Right kidney (tissue), 1 donor: Measurements from ENCODE around the gene NPIPB2.

Experiments used
- DNase-seq: peaks from one replicate; pipeline ENCODE4 v3.0.0-alpha.2; 2016

NPIPB2 gene

DNA sequence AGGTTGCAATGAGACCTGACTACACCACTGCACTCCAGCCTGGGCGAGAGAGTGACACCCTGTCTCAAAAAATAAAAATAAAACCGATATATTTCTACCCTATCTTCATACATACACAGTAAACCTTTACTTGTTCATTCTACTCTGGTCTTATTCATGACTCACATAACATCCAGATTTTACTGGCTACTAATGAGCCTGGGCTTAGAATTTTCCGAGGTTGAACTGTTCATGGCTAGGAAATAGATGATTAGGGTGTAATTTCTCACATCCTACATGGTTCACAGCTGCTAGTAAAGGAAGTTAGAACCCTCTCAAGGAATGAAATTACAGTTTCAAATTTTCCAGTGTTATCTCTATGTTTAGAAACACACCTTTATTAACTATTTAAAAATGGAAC is 40.8 kb downstream of the NPIPB2 start:
- DNase-seq, result no peak

DNA sequence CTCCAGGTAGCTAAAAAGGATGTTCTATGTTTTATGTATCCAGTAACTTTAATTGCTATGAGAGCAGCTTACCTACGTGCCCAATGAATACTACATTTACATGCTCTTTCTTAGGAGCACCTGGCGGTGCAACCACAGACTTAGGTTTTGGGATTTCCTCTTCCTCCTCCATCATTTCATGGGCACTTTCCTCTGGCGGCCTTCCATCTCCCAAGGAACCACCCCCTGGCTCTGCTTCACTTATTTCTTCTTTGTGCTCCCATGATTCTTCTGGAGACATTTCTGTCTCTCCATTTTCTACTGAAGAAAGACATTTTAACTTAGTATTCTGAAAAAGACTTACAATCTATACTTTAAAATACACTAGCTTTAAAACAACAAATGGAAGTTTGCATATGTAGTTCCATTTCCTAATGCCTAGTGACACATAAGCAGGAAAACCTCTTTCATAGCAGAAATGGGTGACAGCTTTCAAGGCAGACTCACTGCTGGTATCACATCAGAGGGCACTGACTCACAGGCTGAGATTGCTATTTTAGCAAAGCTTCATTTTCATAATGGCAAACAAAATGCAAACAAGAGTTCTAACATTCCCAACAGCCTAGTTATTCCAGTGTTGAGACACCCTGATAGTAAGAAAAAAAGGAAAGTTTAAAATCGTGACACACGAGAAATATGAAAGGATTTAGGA is 45.2 kb downstream of the NPIPB2 start:
- no peak for DNase-seq

DNA sequence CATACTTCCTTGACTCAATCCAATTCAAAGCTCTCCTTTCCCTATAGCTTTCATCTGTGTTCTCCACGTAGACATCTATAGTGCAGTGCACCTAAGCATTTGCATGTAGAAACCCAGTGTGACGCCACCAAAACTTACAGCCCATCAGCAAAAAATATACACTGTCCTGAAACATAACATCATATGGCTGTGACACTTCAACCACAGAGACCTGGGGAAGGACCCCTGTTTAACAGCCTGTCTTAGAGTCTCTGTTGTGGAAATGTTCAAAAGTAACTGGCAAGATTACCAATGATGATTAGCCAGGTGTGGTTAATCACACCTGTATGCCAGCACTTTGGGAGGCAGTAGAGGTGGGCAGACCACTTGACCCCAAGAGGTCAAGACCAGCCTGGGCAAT is 48.3 kb downstream of the NPIPB2 start:
- DNase-seq, result no peak

DNA sequence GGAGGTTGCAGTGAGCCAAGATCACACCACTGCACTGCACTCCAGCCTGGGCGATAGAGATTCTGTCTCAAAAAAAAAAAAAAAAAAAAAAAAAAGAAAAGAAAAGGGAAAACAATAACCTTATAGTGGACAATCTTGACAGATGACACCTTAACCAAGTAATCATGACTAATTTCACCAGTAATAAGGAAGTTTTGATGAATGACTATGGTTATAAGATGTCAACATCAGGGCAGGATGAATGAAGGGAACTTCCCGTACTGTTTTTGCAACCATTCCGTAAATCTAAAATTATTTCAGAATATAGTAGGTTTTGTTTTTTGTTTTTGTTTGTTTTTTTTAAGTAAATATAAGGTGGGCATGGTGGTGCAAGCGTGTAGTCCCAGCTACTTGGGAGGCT is 49.1 kb downstream of the NPIPB2 start:
- DNase-seq, result no peak

DNA sequence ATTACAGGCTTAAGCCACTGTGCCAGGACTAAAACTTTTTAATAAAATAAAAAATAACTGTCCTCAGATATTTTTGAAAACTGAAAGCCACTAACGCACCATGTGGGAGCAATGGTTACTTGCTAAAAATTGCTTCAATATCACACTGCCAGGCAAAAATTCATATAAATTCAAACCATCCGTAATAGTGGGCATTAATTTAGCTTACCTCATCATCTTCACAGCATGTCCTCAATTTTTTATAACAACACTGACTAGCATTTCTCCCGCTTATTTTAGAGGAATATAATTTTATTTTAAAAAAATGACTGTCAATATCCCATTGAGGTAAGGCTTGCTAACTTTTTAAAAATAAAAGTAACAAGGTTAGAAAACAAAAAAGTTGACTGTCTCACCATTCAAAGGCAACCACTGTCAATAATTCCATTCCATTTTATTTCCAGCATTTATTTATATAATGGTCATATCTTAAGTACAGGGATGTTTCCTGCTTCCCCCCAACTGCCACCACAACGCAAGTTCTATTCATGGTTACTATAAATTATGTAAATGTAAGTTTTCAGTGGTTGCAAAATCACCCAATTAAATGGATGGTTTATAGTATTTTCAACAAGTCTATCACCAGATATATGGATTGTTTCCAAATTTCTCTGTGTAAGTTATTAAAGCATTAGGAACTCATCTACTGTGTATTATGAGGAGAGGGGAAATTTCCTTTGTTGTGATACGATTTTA is 51.4 kb downstream of the NPIPB2 start:
- DNase-seq, result no peak

DNA sequence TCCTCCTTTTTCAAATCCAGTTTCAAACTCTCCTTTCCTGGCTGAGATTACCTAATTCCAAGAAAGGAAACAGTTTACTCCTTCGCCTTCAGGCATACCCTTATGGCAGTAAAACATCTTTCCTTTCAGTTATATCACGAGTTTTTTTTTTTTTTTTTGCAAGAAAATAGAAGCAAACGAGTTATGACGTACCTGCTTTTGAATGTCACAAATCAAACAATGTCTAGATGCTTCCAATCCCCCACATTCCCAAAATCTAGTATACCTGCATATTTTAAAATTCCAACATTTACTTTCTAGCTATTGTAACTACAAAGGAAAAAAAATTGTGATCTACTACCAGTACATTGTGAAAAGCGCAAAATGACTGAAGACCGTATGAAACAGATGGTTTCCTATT is 55.0 kb downstream of the NPIPB2 start:
- DNase-seq, result no peak

DNA sequence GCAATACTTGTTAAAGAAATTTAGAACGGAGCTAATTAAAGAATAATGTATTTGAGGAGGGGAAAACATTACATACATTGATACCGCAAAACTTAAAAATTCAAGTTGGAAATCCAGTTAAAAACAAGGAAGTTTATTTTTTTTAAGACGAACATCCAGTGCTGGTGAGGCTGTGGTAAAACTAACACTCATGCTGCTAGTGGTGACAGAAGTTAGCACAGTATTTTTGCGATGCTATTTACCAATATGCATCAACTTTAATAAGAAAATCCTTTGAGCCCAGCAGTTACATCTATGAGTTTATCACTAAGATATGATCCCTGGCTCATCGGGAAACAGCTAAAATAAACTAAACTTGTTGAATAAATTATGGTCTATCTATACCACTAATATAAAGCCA is 57.8 kb downstream of the NPIPB2 start:
- DNase-seq, result no peak

DNA sequence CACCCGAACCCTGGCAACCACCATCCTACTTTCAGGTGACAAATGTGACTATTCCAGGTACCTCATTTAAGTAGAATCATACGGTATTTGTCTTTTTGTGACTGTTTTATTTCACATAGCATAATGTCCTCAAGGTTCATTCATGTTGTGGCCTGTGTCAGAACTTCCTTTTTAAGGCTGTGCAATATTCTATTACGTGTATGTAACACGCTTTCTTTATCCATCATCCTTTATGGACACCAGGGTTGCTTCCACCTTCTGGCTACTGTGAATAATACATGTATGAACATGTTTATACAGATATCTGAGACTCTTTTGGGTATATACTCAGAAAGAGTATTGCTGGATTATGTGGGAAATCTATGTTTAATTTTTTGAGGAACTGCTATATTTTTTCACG is 61.8 kb downstream of the NPIPB2 start:
- DNase-seq, result no peak

DNA sequence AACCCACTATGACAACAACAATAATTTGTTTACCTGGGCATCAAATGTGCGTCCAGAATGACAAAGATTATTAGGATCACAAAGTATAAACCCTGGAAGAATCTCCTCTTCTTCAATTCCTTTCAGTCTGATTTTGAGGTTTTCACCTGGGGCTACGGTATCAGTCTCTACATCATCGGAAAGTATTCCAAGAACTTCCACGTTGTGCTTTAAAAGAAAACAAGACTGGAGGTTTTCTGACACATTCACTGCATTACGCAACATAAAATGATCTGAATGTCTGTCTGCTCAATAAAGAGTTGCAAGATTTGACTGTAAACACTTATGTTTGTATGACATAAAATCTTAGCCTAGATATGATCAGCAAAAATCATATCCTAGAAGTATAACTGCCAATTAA is 64.5 kb downstream of the NPIPB2 start:
- no peak for DNase-seq
